Measurements from ENCODE around the gene ZIC4. TPM values are rescaled to one million over a fixed set of nuclear protein-coding genes. Genes with fewer than 3 reads are reported as not detected.

The ZIC4 gene
- total and polyA plus RNA-seq, 4 donors = 0.06 TPM; not detected in 3

DNA sequence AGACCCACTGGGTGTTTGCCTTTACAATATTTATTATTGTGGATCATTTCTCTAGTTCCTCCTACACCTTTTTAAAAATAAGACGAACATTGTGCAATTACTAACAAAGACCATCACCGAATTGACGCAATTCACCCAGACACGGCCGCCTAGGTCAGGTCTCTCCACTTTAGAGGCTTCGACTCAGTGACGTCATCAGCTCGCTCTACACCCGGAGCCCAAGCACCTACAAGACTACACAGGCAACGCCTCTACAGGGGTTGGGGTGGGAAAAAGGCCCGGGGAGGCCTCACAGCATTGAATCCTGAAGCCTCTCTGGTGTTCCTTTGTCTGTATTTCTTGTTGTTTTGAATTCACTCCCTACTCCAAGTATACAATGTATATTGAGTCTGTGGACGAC, 16.6 kb downstream of the ZIC4 start:
- no peak for DNase-seq (ENCODE audit: low spot score)
- 5% methylated on average over 12 of the region's 12 CpGs for WGBS
- H3K4me3 ChIP-seq (ENCODE audit: low read depth in 1 of 3, low read length in 3 of 3) = no peak overlapping the region
- H3K27me3 ChIP-seq (ENCODE audit: control insufficient read depth in 4 of 4, insufficient read depth in 4 of 4, low read length in 3 of 4) = peaks cover 8 to 40% (median 28%) of the 10 kb centered on the region in 4 donors
- no peaks in the 10 kb centered on the region for H3K36me3 ChIP-seq (ENCODE audit: control insufficient read depth in 4 of 4, insufficient read depth in 3 of 4, low read depth in 1 of 4, low read length in 3 of 4)
- no peak for TF ChIP-seq JUND (IDR thresholded peaks at IDR 0.05)
- TF ChIP-seq HNF4A (conservative IDR thresholded peaks at IDR 0.05) = no peak
- no peak for TF ChIP-seq SP1 (IDR thresholded peaks at IDR 0.05)
- TF ChIP-seq FOXA1 (IDR thresholded peaks at IDR 0.05) = no peak
- TF ChIP-seq, protein P1, sequence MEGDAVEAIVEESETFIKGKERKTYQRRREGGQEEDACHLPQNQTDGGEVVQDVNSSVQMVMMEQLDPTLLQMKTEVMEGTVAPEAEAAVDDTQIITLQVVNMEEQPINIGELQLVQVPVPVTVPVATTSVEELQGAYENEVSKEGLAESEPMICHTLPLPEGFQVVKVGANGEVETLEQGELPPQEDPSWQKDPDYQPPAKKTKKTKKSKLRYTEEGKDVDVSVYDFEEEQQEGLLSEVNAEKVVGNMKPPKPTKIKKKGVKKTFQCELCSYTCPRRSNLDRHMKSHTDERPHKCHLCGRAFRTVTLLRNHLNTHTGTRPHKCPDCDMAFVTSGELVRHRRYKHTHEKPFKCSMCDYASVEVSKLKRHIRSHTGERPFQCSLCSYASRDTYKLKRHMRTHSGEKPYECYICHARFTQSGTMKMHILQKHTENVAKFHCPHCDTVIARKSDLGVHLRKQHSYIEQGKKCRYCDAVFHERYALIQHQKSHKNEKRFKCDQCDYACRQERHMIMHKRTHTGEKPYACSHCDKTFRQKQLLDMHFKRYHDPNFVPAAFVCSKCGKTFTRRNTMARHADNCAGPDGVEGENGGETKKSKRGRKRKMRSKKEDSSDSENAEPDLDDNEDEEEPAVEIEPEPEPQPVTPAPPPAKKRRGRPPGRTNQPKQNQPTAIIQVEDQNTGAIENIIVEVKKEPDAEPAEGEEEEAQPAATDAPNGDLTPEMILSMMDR (IDR thresholded peaks at IDR 0.05; ENCODE audit: low read depth, low read length, missing input control) = no peak
- TF ChIP-seq YY1 (IDR thresholded peaks at IDR 0.05) = no peak
- no peak for TF ChIP-seq TAF1 (conservative IDR thresholded peaks at IDR 0.05)
- TF ChIP-seq, protein P2, sequence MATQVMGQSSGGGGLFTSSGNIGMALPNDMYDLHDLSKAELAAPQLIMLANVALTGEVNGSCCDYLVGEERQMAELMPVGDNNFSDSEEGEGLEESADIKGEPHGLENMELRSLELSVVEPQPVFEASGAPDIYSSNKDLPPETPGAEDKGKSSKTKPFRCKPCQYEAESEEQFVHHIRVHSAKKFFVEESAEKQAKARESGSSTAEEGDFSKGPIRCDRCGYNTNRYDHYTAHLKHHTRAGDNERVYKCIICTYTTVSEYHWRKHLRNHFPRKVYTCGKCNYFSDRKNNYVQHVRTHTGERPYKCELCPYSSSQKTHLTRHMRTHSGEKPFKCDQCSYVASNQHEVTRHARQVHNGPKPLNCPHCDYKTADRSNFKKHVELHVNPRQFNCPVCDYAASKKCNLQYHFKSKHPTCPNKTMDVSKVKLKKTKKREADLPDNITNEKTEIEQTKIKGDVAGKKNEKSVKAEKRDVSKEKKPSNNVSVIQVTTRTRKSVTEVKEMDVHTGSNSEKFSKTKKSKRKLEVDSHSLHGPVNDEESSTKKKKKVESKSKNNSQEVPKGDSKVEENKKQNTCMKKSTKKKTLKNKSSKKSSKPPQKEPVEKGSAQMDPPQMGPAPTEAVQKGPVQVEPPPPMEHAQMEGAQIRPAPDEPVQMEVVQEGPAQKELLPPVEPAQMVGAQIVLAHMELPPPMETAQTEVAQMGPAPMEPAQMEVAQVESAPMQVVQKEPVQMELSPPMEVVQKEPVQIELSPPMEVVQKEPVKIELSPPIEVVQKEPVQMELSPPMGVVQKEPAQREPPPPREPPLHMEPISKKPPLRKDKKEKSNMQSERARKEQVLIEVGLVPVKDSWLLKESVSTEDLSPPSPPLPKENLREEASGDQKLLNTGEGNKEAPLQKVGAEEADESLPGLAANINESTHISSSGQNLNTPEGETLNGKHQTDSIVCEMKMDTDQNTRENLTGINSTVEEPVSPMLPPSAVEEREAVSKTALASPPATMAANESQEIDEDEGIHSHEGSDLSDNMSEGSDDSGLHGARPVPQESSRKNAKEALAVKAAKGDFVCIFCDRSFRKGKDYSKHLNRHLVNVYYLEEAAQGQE (IDR thresholded peaks at IDR 0.05) = no peak
- TF ChIP-seq, protein P3, sequence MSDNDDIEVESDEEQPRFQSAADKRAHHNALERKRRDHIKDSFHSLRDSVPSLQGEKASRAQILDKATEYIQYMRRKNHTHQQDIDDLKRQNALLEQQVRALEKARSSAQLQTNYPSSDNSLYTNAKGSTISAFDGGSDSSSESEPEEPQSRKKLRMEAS (IDR thresholded peaks at IDR 0.05) = no peak
- H3K9ac ChIP-seq (ENCODE audit: low read depth in 1 of 2, low read length in 2 of 2) = no peak overlapping the region
- H3K4me1 ChIP-seq (ENCODE audit: control insufficient read depth in 4 of 4, insufficient read depth in 4 of 4, low read length in 3 of 4) = peaks cover 4 to 36% (median 19%) of the 10 kb centered on the region in 4 donors
- peaks cover 0 to 6% (median 0%) of the 10 kb centered on the region in 4 donors for H3K9me3 ChIP-seq (ENCODE audit: control insufficient read depth in 4 of 4, low read length in 3 of 4)
- no peak overlapping the region for H3K27ac ChIP-seq (ENCODE audit: low read depth in 1 of 2, low read length in 2 of 2)

DNA sequence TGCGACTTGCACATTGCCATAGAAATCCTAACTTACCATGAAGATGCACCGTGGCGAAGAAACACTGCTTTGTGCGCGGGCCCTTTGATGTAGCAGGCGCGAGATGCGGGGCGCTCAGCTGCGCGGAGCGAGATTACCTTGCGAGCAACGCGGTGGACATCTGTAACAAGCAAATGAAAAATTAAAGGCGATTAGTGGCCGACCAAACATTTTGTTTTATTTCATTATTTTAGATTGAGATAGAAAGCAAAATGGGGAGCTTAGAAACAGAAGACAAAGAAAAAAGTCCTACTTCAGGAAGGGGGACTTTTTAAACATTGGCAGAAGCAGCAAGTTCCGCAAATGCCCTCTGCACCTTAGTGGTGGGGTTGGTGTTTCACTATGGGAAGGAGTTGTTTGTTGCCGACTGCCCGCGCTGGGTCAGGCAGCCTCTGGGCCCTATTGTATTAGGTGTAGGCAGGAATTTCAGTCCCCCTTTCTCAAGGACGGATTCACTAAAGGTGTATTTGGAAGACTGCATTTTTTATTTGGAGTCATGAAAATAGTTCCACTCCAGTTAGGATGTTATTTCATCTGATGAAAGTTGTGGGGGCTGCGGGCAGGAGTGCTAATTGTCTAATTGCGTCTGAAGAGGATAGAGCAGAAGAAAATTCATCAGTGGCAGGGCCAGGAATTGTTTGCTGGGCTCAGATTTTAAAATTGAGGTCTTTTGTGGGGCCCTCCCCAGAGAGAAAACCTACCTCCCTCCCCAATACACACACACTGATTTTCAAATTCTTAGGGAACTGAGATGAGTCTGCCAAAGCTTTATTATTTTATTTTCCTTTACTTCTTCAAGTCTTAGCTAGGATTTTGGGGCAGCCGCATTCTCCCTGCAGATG, 17.4 kb downstream of the ZIC4 start:
- H3K27me3 ChIP-seq (ENCODE audit: control insufficient read depth in 4 of 4, insufficient read depth in 4 of 4, low read length in 3 of 4) = peaks cover 14 to 46% (median 29%) of the 10 kb centered on the region in 4 donors
- TF ChIP-seq HNF4A (conservative IDR thresholded peaks at IDR 0.05) = no peak
- no peak for TF ChIP-seq RXRA (IDR thresholded peaks at IDR 0.05)
- TF ChIP-seq HNF4G (IDR thresholded peaks at IDR 0.05) = no peak
- TF ChIP-seq, protein P4, sequence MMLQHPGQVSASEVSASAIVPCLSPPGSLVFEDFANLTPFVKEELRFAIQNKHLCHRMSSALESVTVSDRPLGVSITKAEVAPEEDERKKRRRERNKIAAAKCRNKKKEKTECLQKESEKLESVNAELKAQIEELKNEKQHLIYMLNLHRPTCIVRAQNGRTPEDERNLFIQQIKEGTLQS (IDR thresholded peaks at IDR 0.05) = no peak
- TF ChIP-seq, protein P2 (IDR thresholded peaks at IDR 0.05) = no peak
- TF ChIP-seq, protein P1 (IDR thresholded peaks at IDR 0.05; ENCODE audit: low read depth, low read length, missing input control) = no peak
- TF ChIP-seq, protein P3 (IDR thresholded peaks at IDR 0.05) = no peak
- no peak for TF ChIP-seq TAF1 (conservative IDR thresholded peaks at IDR 0.05)
- TF ChIP-seq FOXA1 (IDR thresholded peaks at IDR 0.05) = no peak
- TF ChIP-seq, protein P5, sequence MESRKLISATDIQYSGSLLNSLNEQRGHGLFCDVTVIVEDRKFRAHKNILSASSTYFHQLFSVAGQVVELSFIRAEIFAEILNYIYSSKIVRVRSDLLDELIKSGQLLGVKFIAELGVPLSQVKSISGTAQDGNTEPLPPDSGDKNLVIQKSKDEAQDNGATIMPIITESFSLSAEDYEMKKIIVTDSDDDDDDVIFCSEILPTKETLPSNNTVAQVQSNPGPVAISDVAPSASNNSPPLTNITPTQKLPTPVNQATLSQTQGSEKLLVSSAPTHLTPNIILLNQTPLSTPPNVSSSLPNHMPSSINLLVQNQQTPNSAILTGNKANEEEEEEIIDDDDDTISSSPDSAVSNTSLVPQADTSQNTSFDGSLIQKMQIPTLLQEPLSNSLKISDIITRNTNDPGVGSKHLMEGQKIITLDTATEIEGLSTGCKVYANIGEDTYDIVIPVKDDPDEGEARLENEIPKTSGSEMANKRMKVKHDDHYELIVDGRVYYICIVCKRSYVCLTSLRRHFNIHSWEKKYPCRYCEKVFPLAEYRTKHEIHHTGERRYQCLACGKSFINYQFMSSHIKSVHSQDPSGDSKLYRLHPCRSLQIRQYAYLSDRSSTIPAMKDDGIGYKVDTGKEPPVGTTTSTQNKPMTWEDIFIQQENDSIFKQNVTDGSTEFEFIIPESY (IDR thresholded peaks at IDR 0.05) = no peak
- no peak for TF ChIP-seq FOXA2 (IDR thresholded peaks at IDR 0.05)
- TF ChIP-seq RAD21 (IDR thresholded peaks at IDR 0.05) = no peak

More for the DNA sequence above, 17.4 kb downstream of the ZIC4 start:
- Histone ChIP-seq H3K9ac (ENCODE audit: low read depth in 1 of 2, low read length in 2 of 2) (no peak overlapping the region), H3K27ac (ENCODE audit: low read depth in 1 of 2, low read length in 2 of 2) (no peak overlapping the region), H3K9me3 (ENCODE audit: control insufficient read depth in 4 of 4, low read length in 3 of 4) (peaks cover 0 to 6% (median 0%) of the 10 kb centered on the region in 4 donors), H3K4me3 (ENCODE audit: low read depth in 1 of 3, low read length in 3 of 3) (no peak overlapping the region), H3K36me3 (ENCODE audit: control insufficient read depth in 4 of 4, insufficient read depth in 3 of 4, low read depth in 1 of 4, low read length in 3 of 4) (no peaks in the 10 kb centered on the region), H3K4me1 (ENCODE audit: control insufficient read depth in 4 of 4, insufficient read depth in 4 of 4, low read length in 3 of 4) (peaks cover 4 to 28% (median 15%) of the 10 kb centered on the region in 4 donors)
- WGBS = 8% methylated on average over 25 of the region's 25 CpGs
- DNase-seq (ENCODE audit: low spot score) = no peak
